DMS 273 (cell line): ENCODE measurements around the gene SIM1.

Experiments
- DNase-seq: peaks from one replicate; lab custom pipeline; 2025; ENCODE audit not compliant: unreplicated experiment; lab: John Stamatoyannopoulos, UW

Gene SIM1

GRCh38 chr6:100456908-100457235, 7.8 kb downstream of the SIM1 start:
- DNase-seq, result no peak

- DNase-seq, result no peak
These were observed 8.4 kb downstream of the SIM1 start for GRCh38 chr6:100456141-100456907.

GRCh38 chr6:100455230-100456124, 9.2 kb downstream of the SIM1 start:
- no peak for DNase-seq

- DNase-seq, result no peak
These were observed 10.0 kb downstream of the SIM1 start for GRCh38 chr6:100454551-100455229.

DNA sequence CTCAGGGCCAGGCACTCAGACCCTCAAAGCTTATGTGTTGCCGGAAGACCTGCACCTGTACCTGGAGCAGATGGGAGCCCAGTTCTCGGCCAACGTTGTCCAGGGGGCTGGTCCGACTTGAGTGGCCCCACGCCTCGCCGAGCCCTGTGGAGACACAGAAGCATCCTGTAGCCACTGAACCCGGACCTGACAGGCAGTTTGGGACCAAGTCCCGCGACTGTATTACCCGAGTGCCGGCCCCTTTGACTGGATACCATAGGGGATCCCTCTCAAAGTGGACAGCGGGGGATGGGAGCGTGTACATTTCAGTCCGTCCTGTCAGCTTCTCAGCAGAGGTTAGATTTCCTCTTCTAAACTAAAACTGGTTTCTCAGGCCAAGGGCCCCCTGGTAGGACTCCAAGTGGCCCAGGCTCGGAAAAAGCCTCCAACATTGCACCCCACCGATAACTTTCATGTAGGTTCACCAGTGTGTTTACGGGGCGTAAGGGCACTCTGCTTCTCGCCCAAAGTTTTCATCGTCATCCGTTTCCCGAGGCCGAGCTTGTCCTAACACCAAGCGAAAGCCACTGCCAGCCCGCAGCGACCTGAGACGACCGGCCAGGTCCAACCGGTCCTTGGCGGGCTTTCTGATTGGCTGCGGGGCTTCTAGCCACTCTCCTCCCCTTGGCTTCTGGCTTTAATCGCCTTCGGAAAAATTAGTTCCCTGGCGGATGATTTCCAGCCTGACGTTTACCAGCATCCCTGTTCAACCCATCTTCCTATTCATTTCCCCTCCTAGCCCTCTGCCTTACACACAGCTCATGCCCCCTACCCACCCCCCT, 10.8 kb downstream of the SIM1 start:
- no peak for DNase-seq

GRCh38 chr6:100452998-100453397, 11.7 kb downstream of the SIM1 start:
- DNase-seq, result no peak

DNA sequence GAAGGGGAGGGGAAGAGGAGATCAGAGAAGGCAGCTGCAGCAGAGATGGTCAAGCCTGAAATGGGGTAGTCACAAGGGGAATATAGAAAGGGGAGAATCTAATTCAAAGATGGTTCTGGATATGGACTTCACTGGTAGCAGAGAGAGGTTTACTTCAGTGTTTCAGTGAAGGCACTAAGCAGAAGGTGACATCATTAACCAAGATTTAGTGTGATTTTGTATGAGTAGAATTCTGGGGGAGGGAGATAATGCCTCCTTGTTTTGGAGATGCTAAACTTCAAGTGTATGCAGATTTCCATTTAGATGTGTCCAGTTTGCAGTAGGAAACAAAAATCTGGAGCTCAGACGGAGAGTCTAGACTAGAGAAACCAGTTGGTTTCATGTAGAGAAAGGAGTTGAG, 13.1 kb downstream of the SIM1 start:
- DNase-seq, result no peak

GRCh38 chr6:100449239-100449691, 15.5 kb downstream of the SIM1 start:
- no peak for DNase-seq

GRCh38 chr6:100447900-100448748, 16.6 kb downstream of the SIM1 start:
- DNase-seq, result no peak

DNA sequence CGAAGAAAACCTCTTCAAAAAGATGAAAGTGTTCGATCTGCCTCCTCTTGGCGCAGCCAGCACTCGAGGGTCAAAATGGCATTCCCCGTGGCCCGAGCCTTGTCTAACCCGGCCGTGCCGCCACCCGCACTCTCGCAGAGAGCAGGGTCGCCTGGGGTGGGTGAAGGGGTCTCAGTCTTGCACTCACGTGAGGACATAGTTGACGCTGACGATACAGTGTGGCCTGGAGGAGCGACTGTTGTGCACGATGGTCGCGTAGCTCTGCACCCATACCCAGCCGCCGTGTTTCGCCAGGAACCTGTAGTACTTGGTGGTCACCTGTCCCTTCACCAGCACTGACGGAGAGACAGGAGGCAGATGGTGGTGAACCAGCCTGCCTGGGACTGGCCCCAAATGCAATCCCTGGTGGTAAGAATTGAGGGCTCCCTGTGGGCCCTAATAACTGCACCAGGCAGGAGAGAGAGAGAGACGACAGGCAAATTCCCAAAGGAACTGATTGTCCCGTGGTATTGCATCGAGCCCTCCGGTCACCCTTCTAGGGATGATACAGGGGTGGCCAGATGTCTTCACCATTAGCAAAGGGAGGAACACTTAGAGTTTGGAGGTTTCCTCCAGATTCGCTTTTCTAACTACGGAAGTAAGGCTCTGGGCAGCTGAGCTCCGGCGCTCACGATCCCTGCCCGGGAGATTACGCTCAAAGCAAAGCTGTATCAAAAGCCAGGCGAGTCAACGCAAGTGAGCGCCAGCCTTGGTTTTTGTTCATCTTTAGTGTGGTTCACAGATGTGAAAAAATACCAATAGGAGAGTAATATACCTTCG, 17.4 kb downstream of the SIM1 start:
- no peak for DNase-seq

DNA sequence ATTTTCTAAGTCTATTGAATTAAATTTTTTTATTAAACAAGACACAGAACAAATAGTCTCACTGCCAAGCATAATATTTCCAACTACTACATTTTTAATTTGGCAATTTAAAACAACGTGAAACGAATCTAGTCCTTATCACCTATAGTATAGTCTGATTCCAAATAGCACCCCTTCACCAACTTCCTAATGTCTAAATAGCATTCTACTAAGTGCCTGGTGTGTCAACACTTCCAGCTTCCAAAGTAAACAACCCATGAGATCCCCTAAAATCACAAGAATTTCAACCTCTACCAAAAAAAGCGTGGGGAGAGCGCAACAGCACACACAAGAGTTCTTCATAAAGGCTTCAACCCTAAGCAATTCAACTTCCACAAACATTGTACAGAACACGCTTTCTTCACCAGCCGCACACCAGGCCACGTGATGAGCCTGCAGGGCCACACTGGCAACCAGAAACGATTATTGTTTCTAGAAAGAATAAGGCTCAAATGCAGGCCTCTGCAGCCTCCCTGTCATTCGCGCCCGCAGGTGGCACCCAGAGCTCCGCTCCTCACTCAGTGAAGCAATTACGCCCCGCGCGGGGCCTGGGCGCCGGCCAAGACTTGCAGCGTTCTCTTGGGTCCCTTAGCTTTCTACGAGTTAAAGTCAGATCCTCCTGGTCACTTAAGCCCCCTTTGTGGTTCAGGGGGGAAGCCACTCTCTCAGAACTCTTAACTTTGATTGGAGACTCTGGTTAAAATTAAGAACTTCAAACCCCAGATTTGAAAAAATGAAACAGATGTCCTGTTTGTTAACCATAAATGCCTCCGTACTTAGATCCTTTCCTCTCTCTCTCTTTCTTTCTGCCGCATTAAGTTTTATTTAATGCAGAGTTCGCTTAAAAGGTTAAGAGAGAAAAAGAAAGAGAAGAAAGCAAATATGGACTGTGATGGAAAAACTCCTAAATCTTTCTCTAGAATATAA, 18.3 kb downstream of the SIM1 start:
- no peak for DNase-seq

GRCh38 chr6:100445512-100445911, 19.2 kb downstream of the SIM1 start:
- no peak for DNase-seq

- no peak for DNase-seq
These were observed 23.8 kb downstream of the SIM1 start for GRCh38 chr6:100440935-100441334.

- DNase-seq, result no peak
These were observed 29.4 kb downstream of the SIM1 start for GRCh38 chr6:100435299-100435698.

DNA sequence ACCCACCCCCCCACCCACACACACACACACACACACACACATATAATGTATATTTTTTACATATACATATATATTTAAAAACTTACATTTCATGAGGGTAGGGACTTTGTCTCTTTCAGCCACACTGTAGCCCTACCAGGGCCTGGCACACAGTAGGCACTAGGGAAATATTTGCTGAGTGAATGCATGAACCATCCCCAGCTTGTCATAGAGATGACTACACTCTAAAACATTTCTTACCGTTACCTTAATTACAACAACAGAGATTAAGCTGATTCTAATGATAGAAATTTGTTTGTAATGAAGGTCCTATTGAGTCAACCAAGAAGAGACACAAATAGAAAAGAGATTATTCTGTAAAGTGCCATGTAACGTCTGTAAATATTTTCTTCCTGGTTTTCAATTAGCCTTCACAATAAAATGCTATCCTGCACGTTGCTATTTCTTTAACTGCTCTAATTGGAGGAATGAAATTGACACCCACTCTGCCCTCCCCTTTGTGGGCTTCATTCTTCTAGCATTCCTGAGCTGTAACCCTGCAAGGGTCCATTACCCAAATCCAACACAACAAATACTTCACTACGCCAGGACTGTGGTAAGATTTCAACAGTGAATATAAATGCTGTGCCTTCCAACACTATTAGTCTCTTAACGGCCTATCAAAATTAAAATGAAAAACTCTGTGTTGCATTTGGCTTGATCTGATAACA, 30.8 kb downstream of the SIM1 start:
- DNase-seq, result no peak

- DNase-seq, result no peak
These were observed 32.6 kb downstream of the SIM1 start for GRCh38 chr6:100432136-100432535.

GRCh38 chr6:100430962-100431361, 33.8 kb downstream of the SIM1 start:
- no peak for DNase-seq
